ENCODE measurements around the gene B3GLCT.
A peak's percentile ranks its signal among the peaks of the same experiment; 100 is the strongest.
"Not testable (repeated sequence)": the region's sequence is repeated elsewhere in the genome, so short reads cannot be mapped to it uniquely, and the experiment has no call there.

The B3GLCT gene

GRCh38 chr13:31184981-31185645 is 14.7 kb upstream of the B3GLCT start:
- no peak for DNase-seq

DNA sequence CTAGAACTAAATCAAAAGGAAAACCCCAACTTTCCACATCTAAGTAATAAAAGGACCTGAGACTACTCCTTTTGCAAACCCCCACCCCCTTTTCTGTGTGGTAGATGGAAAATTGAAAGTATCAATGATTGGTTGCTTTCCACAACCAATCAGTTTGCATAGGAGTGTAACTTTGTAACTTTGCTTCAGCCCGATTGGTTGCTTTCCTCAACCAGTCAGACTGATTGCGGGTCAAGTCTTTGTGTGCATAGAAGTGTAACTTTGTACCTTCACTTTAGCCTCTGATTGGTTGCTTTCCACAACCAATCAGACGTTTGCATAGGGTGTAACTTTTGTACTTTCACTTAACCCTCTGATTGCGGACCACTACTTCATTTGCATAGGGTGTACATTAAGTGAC is 8.0 kb upstream of the B3GLCT start:
- peak in 1 of 2 donors; percentile 19 for DNase-seq

- DNase-seq = no peak
Observed at GRCh38 chr13:31192306-31192705, 7.5 kb upstream of the B3GLCT start.

GRCh38 chr13:31195616-31196015 is 4.2 kb upstream of the B3GLCT start:
- peak; percentile 43 to 78 for DNase-seq

GRCh38 chr13:31196992-31197391 is 2.8 kb upstream of the B3GLCT start:
- DNase-seq = no peak

GRCh38 chr13:31198519-31198918 is 1.3 kb upstream of the B3GLCT start:
- DNase-seq = no peak

DNA sequence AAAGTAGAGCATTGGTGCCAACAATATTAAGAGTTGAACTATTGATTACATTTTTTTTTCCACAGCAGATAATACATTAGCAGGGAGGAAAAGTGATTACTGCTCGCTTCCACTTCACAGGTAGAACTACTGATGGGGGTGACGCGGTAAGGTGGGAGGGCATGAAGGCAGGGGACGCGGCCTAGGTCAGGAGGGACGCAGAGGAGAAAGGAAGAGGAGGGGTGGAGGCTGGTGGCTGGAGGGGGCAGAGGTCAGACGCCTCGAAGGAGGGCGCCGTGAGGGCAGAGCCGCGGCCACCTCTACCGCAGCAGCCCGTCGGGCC is 287 bp upstream of the B3GLCT start:
- no peak for DNase-seq

- DNase-seq = peak; percentile 18 to 25
Observed at GRCh38 chr13:31200637-31200971, 829 bp downstream of the B3GLCT start.

DNA sequence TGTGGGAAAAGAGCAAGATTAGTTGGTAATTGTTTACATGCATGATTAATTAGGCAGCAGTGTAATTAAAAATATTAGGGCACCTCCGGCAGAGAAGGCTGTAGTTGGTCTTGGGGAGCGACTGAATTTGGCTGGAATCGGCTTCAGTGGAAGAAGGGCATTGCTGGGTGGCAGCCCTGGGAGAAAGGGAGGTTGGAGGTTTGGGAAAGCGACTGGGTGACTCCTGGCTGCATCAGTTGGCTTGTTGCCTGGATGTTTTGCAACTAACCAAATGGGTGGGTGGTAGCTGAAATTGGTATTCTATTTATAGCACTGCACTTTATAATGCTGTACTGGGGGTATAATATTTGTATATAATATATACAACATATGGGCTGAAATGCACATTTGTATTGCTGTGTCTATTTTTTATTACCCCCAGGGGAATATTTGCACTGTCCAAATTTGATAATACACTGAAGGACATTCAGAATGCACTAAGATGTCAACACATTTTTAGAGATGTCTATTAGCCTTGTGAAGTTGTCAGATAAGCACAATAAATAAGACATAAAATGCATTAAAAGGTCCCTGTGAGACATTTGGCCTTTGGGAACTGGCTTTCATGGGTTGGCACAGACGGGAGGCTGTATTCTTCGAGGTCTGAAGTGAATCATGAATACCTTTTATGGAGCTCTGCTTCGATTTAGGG is 1.7 kb downstream of the B3GLCT start:
- DNase-seq = peak; percentile 16 to 30

GRCh38 chr13:31204592-31204991 is 4.8 kb downstream of the B3GLCT start:
- no peak for DNase-seq

DNA sequence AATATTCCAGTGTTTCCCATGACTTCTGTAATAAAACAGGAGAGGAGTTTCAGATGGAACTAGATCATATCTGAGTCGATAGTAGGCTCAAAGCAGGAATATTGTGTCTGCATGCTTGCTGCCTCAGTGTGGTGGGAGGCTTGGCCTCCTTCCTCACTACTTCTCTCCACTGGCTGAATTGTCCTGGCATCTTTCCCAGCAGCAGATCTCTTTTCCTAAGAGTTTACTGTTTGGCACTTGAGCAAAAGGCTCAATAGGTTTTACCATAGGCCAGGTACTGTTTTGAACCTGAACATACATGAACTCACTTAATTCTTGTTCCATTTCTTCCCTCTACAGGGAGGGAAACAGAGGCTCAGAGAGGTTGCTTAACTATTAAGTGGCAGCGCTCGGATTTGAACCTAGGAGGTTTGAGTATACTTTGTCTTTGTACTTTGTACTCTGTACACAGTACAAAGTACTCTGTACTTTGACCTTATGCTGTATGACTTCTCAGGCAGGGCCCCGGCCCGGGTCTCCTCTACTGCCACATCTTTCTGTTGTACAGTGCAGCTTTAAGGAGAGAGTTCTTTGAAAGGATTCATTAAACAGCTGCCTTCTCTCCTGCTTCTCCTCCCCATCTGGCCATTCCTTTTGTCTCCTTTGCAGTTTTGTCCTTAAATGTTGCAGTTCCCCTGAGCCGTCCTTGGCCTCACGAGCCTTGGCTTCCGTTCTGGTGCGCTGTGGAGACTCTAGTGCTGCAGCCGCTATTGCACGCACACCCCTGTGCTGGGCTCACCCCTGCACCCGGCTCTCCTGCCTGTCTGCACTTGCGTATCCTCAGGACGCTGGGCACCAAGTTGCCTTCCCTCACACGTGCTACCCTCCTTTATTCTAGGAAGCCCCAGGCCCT is 8.1 kb downstream of the B3GLCT start:
- no peak for DNase-seq

- no peak for DNase-seq
Observed at GRCh38 chr13:31208559-31209122, 8.9 kb downstream of the B3GLCT start.

- no peak for DNase-seq
Observed at GRCh38 chr13:31209172-31209840, 9.5 kb downstream of the B3GLCT start.

DNA sequence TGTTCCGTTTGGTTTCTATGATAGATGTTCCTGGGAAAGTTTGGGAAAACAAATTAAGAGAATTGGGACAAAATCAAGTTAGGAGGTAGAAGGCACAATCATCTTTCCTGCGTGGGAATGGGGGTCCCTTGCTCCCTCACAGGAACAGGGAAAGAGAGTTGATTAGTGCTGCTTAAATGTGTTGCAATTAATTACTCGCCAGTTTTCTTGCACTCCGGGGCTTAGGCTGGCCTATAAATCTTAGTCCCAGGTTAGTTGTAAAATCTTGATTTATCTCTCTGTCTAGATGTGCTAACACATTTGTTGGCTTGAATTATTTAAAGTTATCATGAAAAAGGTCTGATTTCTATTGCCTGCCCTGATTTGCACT is 10.1 kb downstream of the B3GLCT start:
- DNase-seq = no peak

GRCh38 chr13:31213651-31214289 is 14.0 kb downstream of the B3GLCT start:
- DNase-seq = no peak

DNA sequence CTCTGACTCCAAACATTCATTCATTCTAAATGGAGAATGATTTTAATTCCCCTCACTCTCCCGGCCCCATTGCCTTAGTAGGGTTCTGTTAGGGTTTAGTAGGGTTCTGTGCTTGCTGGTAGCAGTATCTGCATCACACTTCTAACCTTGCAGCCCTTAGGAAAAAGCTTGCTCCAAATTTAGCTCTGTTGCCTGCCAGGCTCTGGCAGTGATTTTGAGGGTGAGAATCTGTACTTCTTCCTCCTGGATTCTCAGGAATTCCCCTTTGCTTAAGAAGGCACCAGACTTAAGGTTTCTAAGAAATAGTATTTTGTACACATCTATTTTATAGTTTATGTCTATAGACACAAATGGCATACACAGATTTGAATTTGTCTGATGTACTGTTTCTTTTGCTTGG is 14.7 kb downstream of the B3GLCT start:
- no peak for DNase-seq

DNA sequence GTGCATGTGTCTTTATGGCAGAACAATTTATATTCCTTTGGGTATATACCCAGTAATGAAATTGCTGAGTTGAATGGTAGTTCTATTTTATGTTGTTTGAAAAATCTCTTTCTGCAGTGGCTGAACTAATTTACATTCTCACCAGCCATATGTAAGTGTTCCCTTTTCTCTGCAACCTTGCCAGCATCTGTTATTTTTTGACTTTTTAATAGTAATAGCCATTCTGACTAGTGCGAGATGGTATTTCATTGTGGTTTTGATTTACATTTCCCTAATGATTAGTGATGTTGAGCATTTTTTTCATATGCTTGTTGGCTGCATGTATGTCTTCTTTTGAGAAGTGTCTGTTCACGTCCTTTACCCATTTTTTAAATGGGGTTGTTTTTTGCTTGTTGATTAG is 17.1 kb downstream of the B3GLCT start:
- DNase-seq = not testable (repeated sequence)

DNA sequence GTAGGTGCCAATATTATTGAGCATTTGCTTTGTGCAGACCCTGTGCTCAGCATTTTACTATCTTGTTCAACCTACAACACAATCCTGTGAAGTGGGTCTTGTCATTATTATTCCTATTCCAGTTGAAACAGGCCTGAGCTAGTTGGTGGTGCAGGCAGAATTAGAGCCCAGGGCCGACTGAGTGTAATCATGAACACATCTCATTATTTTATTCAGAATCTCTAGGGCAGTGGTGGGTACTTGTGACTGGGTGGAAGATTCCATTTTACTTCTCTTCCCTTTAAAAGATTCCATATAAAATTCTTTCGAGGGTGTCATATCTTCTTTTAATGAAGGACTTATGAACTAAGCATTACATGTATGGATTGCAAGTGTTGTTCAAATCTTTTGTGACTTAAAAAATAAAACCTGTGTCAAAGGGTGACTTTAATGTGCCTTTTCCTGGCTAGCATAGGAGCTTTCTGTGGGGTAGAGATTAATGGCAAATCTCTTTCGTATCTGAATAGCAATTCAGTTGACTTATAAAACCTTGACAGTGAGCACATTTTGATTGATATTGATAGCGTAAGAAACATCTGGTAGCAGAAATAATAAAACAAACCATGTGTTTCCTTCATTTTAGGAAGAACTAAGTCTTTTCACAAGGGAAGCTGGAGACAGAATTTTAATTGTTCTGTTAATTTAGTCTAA is 20.3 kb downstream of the B3GLCT start:
- DNase-seq = no peak

DNA sequence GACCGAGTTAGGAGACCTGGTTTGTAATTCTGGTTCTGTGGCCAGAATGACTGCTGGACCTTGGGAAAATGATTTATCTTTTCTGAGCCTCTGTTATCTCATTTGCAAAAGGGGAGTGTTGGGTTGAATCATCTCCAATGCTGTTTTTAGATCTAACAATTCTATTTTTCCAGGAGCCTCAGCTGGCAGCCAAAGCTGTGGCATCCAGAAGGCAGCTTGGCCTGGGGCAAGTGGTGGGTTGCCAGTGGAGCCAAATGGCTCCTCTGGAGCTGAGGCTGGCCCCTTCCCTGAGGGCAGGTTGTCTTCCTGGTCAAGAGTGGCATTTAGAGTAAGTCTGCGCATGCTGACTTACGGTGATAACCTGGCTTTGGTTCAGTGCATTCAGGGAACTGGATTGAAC is 21.3 kb downstream of the B3GLCT start:
- DNase-seq = no peak

GRCh38 chr13:31223215-31223614 is 23.4 kb downstream of the B3GLCT start:
- DNase-seq = no peak

DNA sequence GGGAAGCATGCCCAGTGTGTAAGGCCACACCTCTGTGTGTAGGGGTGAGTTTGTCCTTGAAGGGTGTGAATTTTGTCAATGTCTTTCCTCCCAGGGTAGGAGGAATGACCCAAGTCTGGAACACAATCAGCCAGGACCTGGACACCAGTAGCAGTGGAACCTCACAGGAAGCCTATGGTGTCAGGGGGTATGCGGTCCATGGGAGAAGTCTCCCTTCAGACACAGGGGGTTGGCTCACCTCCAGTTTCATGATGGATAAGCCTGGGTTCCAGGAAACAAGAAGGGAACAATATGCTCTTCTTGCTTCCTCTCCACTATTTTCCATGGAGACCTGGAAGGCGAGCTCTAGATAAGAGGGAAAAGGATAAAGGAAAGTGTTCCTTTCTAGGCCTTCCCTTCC is 23.9 kb downstream of the B3GLCT start:
- DNase-seq = no peak

GRCh38 chr13:31224174-31224669 is 24.4 kb downstream of the B3GLCT start:
- no peak for DNase-seq

All from inflammatory macrophage treated with lipopolysaccharide for 1 hour (primary cell).